Testis (tissue), 2 donors: ENCODE measurements around the gene DNAH6.

Experiments
- CTCF ChIP-seq, 3 experiments: fragments of 450-650 bp in 2 of 3; fragments of 200-600 bp in 1 of 3; sonication (generic) in 1 of 3; IDR thresholded peaks; one replicate each; pipeline ENCODE4 v1.5.1; 2016 to 2019; ENCODE audit warnings: antibody characterized with exemption in 3 of 3, mild to moderate bottlenecking in 2 of 3, moderate library complexity in 1 of 3
- POLR2A ChIP-seq: fragments of 450-650 bp; IDR thresholded peaks from one replicate; pipeline ENCODE4 v1.6.1; 2017; ENCODE audit warnings: antibody characterized with exemption, mild to moderate bottlenecking, moderate library complexity

- TF ChIP-seq CTCF (IDR thresholded peaks at IDR 0.05) (no peak), POLR2A (no peak)
These were observed 38.4 kb upstream of the DNAH6 start for GRCh38 chr2:84477886-84478285.
